GOT3 (cell line): Measurements from ENCODE around the gene LHFPL6.

Experiments used
- DNase-seq: peaks from one replicate; lab custom pipeline; 2025; ENCODE audit warnings: mixed read lengths; lab: John Stamatoyannopoulos, UW

LHFPL6 gene

GRCh38 chr13:39410964-39411363 lies 192.0 kb downstream of the LHFPL6 start:
- DNase-seq, result no peak

GRCh38 chr13:39410096-39410901 lies 192.7 kb downstream of the LHFPL6 start:
- no peak for DNase-seq

- no peak for DNase-seq
Measured at GRCh38 chr13:39408512-39408911, 194.5 kb downstream of the LHFPL6 start.

- DNase-seq, result no peak
Measured at GRCh38 chr13:39407786-39408185, 195.2 kb downstream of the LHFPL6 start.

- no peak for DNase-seq
Measured at GRCh38 chr13:39407138-39407537, 195.9 kb downstream of the LHFPL6 start.

GRCh38 chr13:39406688-39407087 lies 196.3 kb downstream of the LHFPL6 start:
- DNase-seq, result no peak

- DNase-seq, result no peak
Measured at GRCh38 chr13:39405596-39406205, 197.3 kb downstream of the LHFPL6 start.

GRCh38 chr13:39405107-39405506 lies 197.9 kb downstream of the LHFPL6 start:
- no peak for DNase-seq

- no peak for DNase-seq
Measured at GRCh38 chr13:39403106-39403505, 199.9 kb downstream of the LHFPL6 start.

- no peak for DNase-seq
Measured at GRCh38 chr13:39402221-39402970, 200.6 kb downstream of the LHFPL6 start.

- DNase-seq, result no peak
Measured at GRCh38 chr13:39401756-39402155, 201.2 kb downstream of the LHFPL6 start.

- DNase-seq, result no peak
Measured at GRCh38 chr13:39401046-39401705, 201.8 kb downstream of the LHFPL6 start.

GRCh38 chr13:39399102-39399501 lies 203.9 kb downstream of the LHFPL6 start:
- no peak for DNase-seq

GRCh38 chr13:39397896-39398265 lies 205.1 kb downstream of the LHFPL6 start:
- no peak for DNase-seq

- DNase-seq, result no peak
Measured at GRCh38 chr13:39397226-39397895, 205.6 kb downstream of the LHFPL6 start.

GRCh38 chr13:39394796-39395678 lies 208.0 kb downstream of the LHFPL6 start:
- no peak for DNase-seq

GRCh38 chr13:39391761-39392160 lies 211.2 kb downstream of the LHFPL6 start:
- DNase-seq, result no peak

GRCh38 chr13:39389013-39389412 lies 214.0 kb downstream of the LHFPL6 start:
- no peak for DNase-seq

GRCh38 chr13:39385621-39386231 lies 217.3 kb downstream of the LHFPL6 start:
- no peak for DNase-seq

- DNase-seq, result no peak
Measured at GRCh38 chr13:39385154-39385553, 217.8 kb downstream of the LHFPL6 start.
